ENCODE data around the gene VKORC1L1. TPM values are rescaled to one million over a fixed set of nuclear protein-coding genes. Genes with fewer than 3 reads are reported as not detected.
"Not testable (repeated sequence)": the region's sequence is repeated elsewhere in the genome, so short reads cannot be mapped to it uniquely, and the experiment has no call there.

Gene VKORC1L1
- total RNA-seq, 1 donor from 2014 or later: 33.9 TPM

DNA sequence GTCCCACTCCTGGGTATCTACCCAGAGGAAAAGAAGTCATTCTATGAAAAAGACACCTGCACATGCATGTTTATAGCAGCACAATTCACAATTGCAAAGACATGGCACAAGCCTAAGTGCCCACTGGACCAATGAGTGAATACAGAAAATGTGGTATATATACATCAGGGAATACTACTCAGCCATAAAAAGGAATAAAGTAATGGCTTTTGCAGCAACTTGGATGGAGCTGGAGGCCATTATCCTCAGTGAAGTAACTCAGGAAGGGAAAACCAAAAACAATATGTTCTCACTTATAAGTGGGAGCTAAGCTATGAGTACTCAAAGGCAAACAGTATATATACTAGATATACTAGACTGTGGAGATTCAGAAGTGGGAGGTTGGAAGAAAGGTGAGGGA, 53.7 kb downstream of the VKORC1L1 start:
- Mint-ChIP-seq H3K9me3 (no peaks in the 10 kb centered on the region), H3K4me3 (no peak overlapping the region), H3K4me1 (peaks cover 22% of the 10 kb centered on the region), H3K27me3 (ENCODE audit: low read depth) (no peaks in the 10 kb centered on the region), H3K36me3 (ENCODE audit: low read depth) (no peaks in the 10 kb centered on the region), H3K27ac (ENCODE audit: unreplicated experiment) (no peak overlapping the region)
- TF ChIP-seq, protein P1, sequence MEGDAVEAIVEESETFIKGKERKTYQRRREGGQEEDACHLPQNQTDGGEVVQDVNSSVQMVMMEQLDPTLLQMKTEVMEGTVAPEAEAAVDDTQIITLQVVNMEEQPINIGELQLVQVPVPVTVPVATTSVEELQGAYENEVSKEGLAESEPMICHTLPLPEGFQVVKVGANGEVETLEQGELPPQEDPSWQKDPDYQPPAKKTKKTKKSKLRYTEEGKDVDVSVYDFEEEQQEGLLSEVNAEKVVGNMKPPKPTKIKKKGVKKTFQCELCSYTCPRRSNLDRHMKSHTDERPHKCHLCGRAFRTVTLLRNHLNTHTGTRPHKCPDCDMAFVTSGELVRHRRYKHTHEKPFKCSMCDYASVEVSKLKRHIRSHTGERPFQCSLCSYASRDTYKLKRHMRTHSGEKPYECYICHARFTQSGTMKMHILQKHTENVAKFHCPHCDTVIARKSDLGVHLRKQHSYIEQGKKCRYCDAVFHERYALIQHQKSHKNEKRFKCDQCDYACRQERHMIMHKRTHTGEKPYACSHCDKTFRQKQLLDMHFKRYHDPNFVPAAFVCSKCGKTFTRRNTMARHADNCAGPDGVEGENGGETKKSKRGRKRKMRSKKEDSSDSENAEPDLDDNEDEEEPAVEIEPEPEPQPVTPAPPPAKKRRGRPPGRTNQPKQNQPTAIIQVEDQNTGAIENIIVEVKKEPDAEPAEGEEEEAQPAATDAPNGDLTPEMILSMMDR (conservative IDR thresholded peaks at IDR 0.05): no peak
- no peak for DNase-seq (ENCODE audit: low read depth, low spot score)

DNA sequence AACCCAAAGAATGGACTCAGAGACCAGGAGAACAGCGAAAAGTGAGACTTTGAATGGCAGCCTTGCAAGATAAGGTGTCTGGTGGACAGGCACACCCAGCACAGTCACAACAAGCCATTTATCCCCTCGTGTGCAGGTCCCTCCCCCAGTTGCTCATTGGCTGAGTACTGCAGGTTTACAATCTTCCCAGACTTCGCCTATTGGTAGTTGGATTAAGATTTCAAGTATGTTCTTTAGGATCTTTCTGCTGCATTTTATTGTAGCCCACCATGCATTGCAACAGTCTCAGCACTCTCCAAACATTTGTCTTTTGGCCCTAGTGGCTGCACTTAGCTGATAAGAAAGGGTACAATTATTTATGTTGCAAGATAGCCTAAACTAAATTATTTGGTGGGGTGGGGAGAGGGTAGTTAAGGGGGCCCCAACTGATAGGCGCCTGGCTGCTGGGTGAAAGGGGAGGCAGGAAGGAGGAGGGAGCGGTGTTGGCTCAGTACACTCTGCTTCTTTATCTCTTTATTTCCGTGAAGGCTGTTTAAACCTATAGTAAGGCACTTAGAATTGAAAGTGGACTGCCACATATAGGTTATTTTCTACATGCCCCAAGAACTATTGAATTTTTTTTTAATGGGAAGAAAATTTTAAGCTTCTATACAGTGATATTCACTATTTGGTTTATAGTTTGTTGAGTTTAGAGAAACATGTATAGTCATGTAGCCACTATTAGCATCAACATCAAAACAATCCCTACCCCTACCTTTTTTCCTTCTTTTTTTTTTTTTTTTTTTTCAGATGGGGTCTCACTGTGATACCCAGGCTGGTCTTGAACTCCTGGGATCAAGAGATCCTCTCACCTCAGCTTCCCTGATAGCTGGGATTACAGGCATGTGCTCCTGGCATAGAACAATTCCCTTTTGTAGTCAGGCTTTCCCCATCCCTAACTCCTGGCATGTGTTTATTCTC, 54.9 kb downstream of the VKORC1L1 start:
- DNase-seq (ENCODE audit: low read depth, low spot score): no peak
- Mint-ChIP-seq H3K4me3 (no peak overlapping the region), H3K4me1 (peaks cover 22% of the 10 kb centered on the region), H3K36me3 (ENCODE audit: low read depth) (no peaks in the 10 kb centered on the region), H3K9me3 (no peaks in the 10 kb centered on the region), H3K27ac (ENCODE audit: unreplicated experiment) (no peak overlapping the region), H3K27me3 (ENCODE audit: low read depth) (no peaks in the 10 kb centered on the region)
- TF ChIP-seq, protein P1 (conservative IDR thresholded peaks at IDR 0.05): no peak

DNA sequence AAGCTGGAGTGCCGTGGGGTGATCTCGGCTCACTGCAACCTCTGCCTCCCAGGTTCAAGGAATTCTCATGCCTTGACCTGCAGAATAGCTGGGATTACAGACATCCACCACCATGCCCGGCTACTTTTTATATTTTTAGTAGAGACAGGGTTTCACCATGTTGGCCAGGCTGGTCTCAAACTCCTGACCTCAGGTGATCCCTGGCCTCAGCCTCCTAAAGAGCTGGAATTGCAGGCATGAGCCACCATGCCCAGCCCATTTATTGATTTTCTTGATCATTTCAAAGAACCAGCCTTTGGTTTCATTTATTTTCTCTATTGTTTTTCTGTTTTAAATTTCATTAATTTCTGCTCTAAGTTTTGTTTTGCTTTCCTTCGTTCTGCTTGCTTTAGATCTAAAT, 58.8 kb downstream of the VKORC1L1 start:
- Mint-ChIP-seq H3K4me1 (peaks cover 14% of the 10 kb centered on the region), H3K27me3 (ENCODE audit: low read depth) (no peaks in the 10 kb centered on the region), H3K9me3 (no peaks in the 10 kb centered on the region), H3K27ac (ENCODE audit: unreplicated experiment) (no peak overlapping the region), H3K4me3 (no peak overlapping the region), H3K36me3 (ENCODE audit: low read depth) (no peaks in the 10 kb centered on the region)
- no peak for DNase-seq (ENCODE audit: low read depth, low spot score)
- TF ChIP-seq, protein P1 (conservative IDR thresholded peaks at IDR 0.05): no peak

DNA sequence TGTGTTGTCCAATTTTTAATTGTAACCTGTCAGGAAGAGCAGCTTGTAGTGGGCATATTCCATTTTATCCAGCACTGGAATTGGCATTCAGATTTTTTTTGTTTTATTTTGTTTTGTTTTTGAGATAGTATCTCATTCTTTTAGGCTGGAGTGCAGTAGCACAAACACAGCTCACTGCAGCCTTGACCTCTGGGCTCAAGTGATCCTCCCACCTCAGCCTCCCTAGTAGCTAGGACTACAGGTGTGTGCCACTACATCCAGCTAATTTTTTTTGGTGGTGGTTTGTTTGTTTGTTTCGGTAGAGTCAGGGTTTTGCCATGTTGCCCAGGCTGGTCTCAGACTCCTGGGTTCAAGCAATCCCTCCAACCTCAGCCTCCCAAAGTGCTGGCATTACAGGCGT, 64.4 kb downstream of the VKORC1L1 start:
- no peaks in the 10 kb centered on the region for H3K9me3 Mint-ChIP-seq
- no peak for DNase-seq (ENCODE audit: low read depth, low spot score)

DNA sequence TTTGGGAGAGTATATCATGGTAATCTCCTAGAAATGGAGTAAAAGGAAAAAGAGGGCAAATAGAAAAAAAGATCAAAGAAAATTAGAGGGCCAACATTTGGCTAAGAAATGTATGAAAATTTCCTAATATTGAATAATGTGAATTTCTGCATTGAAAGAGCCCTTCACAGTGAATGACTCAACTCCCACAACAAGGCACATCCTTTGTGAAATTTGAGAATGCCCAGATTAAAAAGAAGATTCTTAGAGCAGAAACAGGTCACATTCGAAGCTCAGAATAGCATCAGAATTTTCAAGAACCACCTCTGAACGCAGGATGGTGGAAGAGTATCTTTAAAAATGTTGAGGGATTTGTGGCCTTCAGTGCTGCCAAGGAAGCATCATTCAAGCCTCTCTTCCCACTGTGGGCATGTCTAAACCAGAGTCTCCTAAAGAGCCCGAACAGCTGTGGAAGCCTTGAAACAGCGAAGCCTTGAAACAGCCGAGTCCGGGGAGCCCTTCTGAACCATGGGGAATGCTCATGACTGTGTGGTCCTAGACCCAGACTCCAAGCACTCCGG, 65.5 kb downstream of the VKORC1L1 start:
- no peaks in the 10 kb centered on the region for H3K9me3 Mint-ChIP-seq
- no peak overlapping the region for H3K4me3 Mint-ChIP-seq
- peaks cover 13% of the 10 kb centered on the region for H3K36me3 Mint-ChIP-seq (ENCODE audit: low read depth)
- TF ChIP-seq, protein P1 (conservative IDR thresholded peaks at IDR 0.05): no peak
- no peaks in the 10 kb centered on the region for H3K27me3 Mint-ChIP-seq (ENCODE audit: low read depth)
- H3K27ac Mint-ChIP-seq (ENCODE audit: unreplicated experiment): no peak overlapping the region
- DNase-seq (ENCODE audit: low read depth, low spot score): no peak
- no peaks in the 10 kb centered on the region for H3K4me1 Mint-ChIP-seq

More for the DNA sequence above, 64.4 kb downstream of the VKORC1L1 start:
- TF ChIP-seq, protein P1 (conservative IDR thresholded peaks at IDR 0.05): no peak
- Mint-ChIP-seq H3K36me3 (ENCODE audit: low read depth) (peaks cover 13% of the 10 kb centered on the region), H3K27ac (ENCODE audit: unreplicated experiment) (peak overlapping the region; percentile 43), H3K27me3 (ENCODE audit: low read depth) (no peaks in the 10 kb centered on the region), H3K4me3 (no peak overlapping the region), H3K4me1 (no peaks in the 10 kb centered on the region)

DNA sequence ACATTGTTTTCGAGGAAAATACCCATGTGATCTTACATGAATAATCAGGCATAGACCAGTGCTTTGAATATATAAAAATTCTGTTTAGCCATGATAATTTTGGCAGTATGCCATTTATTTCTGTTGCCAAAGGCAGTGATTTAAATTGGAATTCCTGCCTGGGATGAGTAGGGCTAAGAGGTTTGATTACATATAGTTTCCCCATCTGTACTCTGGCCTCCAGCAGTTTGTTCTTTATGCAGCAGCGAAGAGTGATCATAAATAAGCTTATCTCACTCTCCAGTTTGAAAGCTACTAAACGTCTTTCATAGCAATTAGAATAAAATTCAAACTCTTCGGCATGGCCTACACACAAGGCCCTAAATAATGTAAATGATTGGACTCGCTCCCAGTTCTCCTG, 72.9 kb downstream of the VKORC1L1 start:
- H3K4me1 Mint-ChIP-seq; H3K27me3 Mint-ChIP-seq (ENCODE audit: low read depth); H3K27ac Mint-ChIP-seq (ENCODE audit: unreplicated experiment); DNase-seq (ENCODE audit: low read depth, low spot score); H3K9me3 Mint-ChIP-seq; H3K36me3 Mint-ChIP-seq (ENCODE audit: low read depth); H3K4me3 Mint-ChIP-seq: not testable (repeated sequence)

Data from neural crest cell (in vitro differentiated cells).